ENCODE data around the gene LTB4R2.

GRCh38 chr14:24349742-24350141 is 39.8 kb downstream of the LTB4R2 start:
- TF ChIP-seq CTCF (IDR thresholded peaks at IDR 0.05) (no peak), POLR2A (IDR thresholded peaks at IDR 0.05) (no peak)
